Fibroblast of lung (primary cell): ENCODE measurements around the gene TUBGCP6. TPM values are rescaled to one million over a fixed set of nuclear protein-coding genes. Genes with fewer than 3 reads are reported as not detected.

Source experiments
- DNase-seq, 2 donors: peaks; one replicate each; pipeline versions ENCODE4 v3.0.0 to v3.0.0-alpha.2; 2010; ENCODE audit warnings: low read depth in 2 of 2
- H2AFZ ChIP-seq: 2 replicates; pipeline ENCODE4 v1.5.1; 2012; ENCODE audit warnings: low read length, control low read depth, inconsistent platforms
- H3K27ac ChIP-seq: 2 replicates; pipeline ENCODE4 v1.5.1; 2011; ENCODE audit warnings: low read length, control low read depth; ENCODE audit not compliant: insufficient read depth
- H3K27me3 ChIP-seq: 2 replicates; pipeline ENCODE4 v1.5.1; 2011; ENCODE audit warnings: mild to moderate bottlenecking, low read length; ENCODE audit not compliant: control insufficient read depth, insufficient read depth
- H3K36me3 ChIP-seq: 2 replicates; pipeline ENCODE4 v1.5.1; 2011; ENCODE audit warnings: low read length; ENCODE audit not compliant: control insufficient read depth, insufficient read depth
- H3K4me1 ChIP-seq: 2 replicates; pipeline ENCODE4 v1.5.1; 2011; ENCODE audit warnings: low read length; ENCODE audit not compliant: control insufficient read depth, insufficient read depth; ENCODE audit errors: extremely low read depth
- H3K4me2 ChIP-seq: 2 replicates; pipeline ENCODE4 v1.5.1; 2011; ENCODE audit warnings: low read length, control low read depth; ENCODE audit not compliant: insufficient read depth; ENCODE audit errors: extremely low read depth
- H3K4me3 ChIP-seq, 4 experiments: fragments of 200-600 bp in 1 of 4; sonication (generic) in 1 of 4; replicated peaks in 1 of 4; 2 replicates each; pipeline ENCODE4 v1.5.1; 2011 to 2016; ENCODE audit warnings: low read length in 4 of 4, low read depth in 3 of 4, mild to moderate bottlenecking in 3 of 4, control low read depth in 2 of 4, inconsistent platforms in 1 of 4, mixed read lengths in 1 of 4; ENCODE audit not compliant: insufficient read depth in 1 of 4; ENCODE audit errors: control extremely low read depth in 1 of 4
- H3K79me2 ChIP-seq: 2 replicates; pipeline ENCODE4 v1.5.1; 2012; ENCODE audit warnings: mild to moderate bottlenecking, low read length, inconsistent platforms; ENCODE audit not compliant: control insufficient read depth, insufficient read depth
- H3K9ac ChIP-seq: 2 replicates; pipeline ENCODE4 v1.5.1; 2011; ENCODE audit warnings: mild to moderate bottlenecking, low read length, control low read depth; ENCODE audit not compliant: insufficient read depth
- H3K9me3 ChIP-seq: 2 replicates; pipeline ENCODE4 v1.5.1; 2012; ENCODE audit warnings: low read depth, low read length; ENCODE audit not compliant: control insufficient read depth, insufficient read depth
- H4K20me1 ChIP-seq: 2 replicates; pipeline ENCODE4 v1.5.1; 2011; ENCODE audit warnings: low read length; ENCODE audit not compliant: control insufficient read depth, insufficient read depth; ENCODE audit errors: extremely low read depth
- CTCF ChIP-seq, 2 donors: IDR thresholded peaks in 1 of 2; conservative IDR thresholded peaks in 1 of 2; 1 replicate in 1 of 2; 2 replicates in 1 of 2; pipeline ENCODE4 v1.5.1; 2011 to 2012; ENCODE audit warnings: low read length in 2 of 2, control low read depth in 1 of 2, inconsistent platforms in 1 of 2, low read depth in 1 of 2, mild to moderate bottlenecking in 1 of 2
- EZH2 ChIP-seq: IDR thresholded peaks from 2 replicates; pipeline ENCODE4 v1.5.1; 2012; ENCODE audit warnings: low read length, control low read depth, mild to moderate bottlenecking; ENCODE audit errors: missing control alignments
- polyA plus RNA-seq, 2 donors: library from polyadenylated mRNA; depleted of rRNA in 1 of 2; stranded (reverse) in 1 of 2; unstranded in 1 of 2; fragments of >200 nt; gene quantifications; 2 replicates each; pipeline ENCODE4 v1.2.1, GENCODE V29; 2011 to 2012; ENCODE audit warnings: missing spikeins in 1 of 2
- total RNA-seq: library from RNA; depleted of rRNA; stranded (reverse); fragments of >200 nt; gene quantifications from 2 replicates; pipeline ENCODE4 v1.2.1, GENCODE V29; 2014

The TUBGCP6 gene
- total and polyA plus RNA-seq, 2 donors (not counting 1 experiment from before 2014, with no cell fraction given) = 6.7 to 23.8 TPM

GRCh38 chr22:50246242-50247175 lies 1.7 kb upstream of the TUBGCP6 start:
- Histone ChIP-seq H3K27ac (no peak overlapping the region), H4K20me1 (no peaks in the 10 kb centered on the region), H2AFZ (no peak overlapping the region), H3K27me3 (no peaks in the 10 kb centered on the region), H3K9ac (no peak overlapping the region), H3K4me1 (peaks cover 18% of the 10 kb centered on the region), H3K36me3 (peaks cover 30% of the 10 kb centered on the region), H3K4me2 (no peak overlapping the region), H3K79me2 (peaks cover 49% of the 10 kb centered on the region), H3K4me3 (peak overlapping the region in 1 of 4 experiments; percentile 94), H3K9me3 (no peaks in the 10 kb centered on the region)
- no peak for TF ChIP-seq EZH2
- TF ChIP-seq CTCF (conservative IDR thresholded peaks at IDR 0.05 in 1 of 2, IDR thresholded peaks at IDR 0.05 in 1 of 2; ENCODE audit: low read depth in 1 of 2, low read length in 2 of 2) = no peak
- DNase-seq = no peak

GRCh38 chr22:50245214-50246072 lies 620 bp upstream of the TUBGCP6 start:
- no peak for DNase-seq
- Histone ChIP-seq H3K36me3 (peaks cover 30% of the 10 kb centered on the region), H2AFZ (peak overlapping the region; percentile 59), H4K20me1 (no peaks in the 10 kb centered on the region), H3K4me1 (peaks cover 20% of the 10 kb centered on the region), H3K4me2 (peak overlapping the region; percentile 98), H3K27me3 (no peaks in the 10 kb centered on the region), H3K27ac (peak overlapping the region; percentile 88), H3K9me3 (no peaks in the 10 kb centered on the region), H3K79me2 (peaks cover 55% of the 10 kb centered on the region), H3K4me3 (peak overlapping the region; percentile 93 to 100 (median 95)), H3K9ac (peak overlapping the region; percentile 94)
- no peak for TF ChIP-seq CTCF (conservative IDR thresholded peaks at IDR 0.05 in 1 of 2, IDR thresholded peaks at IDR 0.05 in 1 of 2; ENCODE audit: low read depth in 1 of 2, low read length in 2 of 2)
- no peak for TF ChIP-seq EZH2
